RWPE1 (cell line): Measurements from ENCODE around the gene ABHD17C.
A peak's percentile ranks its signal among the peaks of the same experiment; 100 is the strongest.

Source experiments
- CTCF ChIA-PET: fragments of 350-600 bp; sonication (Branson Sonifier 250); formaldehyde crosslinking; extraction: SDS; loops from one replicate; lab custom pipeline; 2021; lab: Yijun Ruan, JAX
- POLR2A ChIA-PET: fragments of 400-600 bp; formaldehyde crosslinking; extraction: SDS; loops from one replicate; lab custom pipeline; 2020; ENCODE audit warnings: antibody characterized with exemption; ENCODE audit not compliant: low non-redundant PET; lab: Yijun Ruan, JAX
- DNase-seq: peaks from one replicate; pipeline ENCODE4 v3.0.0; 2012; ENCODE audit warnings: low spot score
- H3K27ac ChIP-seq: fragments of 450-650 bp; 2 replicates; pipeline ENCODE4 v1.5.1; 2017
- TF ChIP-seq, protein P1 (sequence below): fragments of 450-650 bp; conservative IDR thresholded peaks from 2 replicates; pipeline ENCODE4 v1.5.1; 2017; ENCODE audit warnings: low read depth, mild to moderate bottlenecking

ABHD17C gene

DNA sequence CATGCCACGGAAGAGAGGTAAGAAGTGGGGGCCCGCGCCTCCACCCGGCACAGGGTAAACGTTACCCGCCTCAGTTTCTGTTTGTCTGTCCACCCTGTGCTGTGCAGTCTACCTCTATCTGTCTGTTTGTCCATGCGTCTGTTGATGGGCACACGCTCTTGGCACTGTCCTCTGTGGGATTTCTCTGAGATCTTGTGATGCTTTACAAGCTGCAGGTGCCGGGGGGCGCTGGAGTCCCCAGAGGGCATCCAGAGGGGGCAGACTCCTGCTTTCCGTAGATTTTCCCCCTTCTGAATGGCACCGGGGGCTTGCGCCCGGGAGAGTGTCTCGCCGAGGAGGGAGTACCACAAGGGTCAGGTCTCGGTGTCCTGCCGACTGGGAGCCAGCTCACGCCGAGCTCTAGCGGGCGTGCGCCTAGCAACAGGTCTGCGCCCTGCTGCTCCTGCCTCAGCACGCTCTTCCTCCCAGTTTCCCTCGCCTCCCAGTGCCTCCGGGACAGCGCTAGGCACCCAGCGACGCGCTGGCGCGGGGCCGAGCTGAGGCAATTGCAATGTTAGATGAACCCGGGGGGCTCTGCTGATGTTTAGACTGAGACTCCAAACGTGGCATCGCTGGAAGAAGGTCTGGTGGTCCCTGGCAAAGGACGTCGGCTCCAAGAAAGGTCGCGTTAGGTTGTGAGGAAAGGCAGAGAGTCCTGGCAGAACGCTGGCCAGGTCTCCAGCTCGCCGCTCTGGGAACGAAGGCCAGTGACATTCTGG is 84.7 kb downstream of the ABHD17C start:
- POLR2A ChIA-PET: interaction anchor here (0.6 kb wide), 1 partner anchor 85 kb away, joined by 3 read pairs; the partner anchor contains the start of gene ABHD17C
- CTCF ChIA-PET: interaction anchor here (0.6 to 3.4 kb wide), 24 partner anchors 10 to 746 kb away, joined by 3 to 30 read pairs (median 4); partner anchors contain the start of gene ABHD17C
- TF ChIP-seq, protein P1, sequence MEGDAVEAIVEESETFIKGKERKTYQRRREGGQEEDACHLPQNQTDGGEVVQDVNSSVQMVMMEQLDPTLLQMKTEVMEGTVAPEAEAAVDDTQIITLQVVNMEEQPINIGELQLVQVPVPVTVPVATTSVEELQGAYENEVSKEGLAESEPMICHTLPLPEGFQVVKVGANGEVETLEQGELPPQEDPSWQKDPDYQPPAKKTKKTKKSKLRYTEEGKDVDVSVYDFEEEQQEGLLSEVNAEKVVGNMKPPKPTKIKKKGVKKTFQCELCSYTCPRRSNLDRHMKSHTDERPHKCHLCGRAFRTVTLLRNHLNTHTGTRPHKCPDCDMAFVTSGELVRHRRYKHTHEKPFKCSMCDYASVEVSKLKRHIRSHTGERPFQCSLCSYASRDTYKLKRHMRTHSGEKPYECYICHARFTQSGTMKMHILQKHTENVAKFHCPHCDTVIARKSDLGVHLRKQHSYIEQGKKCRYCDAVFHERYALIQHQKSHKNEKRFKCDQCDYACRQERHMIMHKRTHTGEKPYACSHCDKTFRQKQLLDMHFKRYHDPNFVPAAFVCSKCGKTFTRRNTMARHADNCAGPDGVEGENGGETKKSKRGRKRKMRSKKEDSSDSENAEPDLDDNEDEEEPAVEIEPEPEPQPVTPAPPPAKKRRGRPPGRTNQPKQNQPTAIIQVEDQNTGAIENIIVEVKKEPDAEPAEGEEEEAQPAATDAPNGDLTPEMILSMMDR: no peak
- H3K27ac ChIP-seq: no peak overlapping the region
- peak; percentile 70 for DNase-seq

DNA sequence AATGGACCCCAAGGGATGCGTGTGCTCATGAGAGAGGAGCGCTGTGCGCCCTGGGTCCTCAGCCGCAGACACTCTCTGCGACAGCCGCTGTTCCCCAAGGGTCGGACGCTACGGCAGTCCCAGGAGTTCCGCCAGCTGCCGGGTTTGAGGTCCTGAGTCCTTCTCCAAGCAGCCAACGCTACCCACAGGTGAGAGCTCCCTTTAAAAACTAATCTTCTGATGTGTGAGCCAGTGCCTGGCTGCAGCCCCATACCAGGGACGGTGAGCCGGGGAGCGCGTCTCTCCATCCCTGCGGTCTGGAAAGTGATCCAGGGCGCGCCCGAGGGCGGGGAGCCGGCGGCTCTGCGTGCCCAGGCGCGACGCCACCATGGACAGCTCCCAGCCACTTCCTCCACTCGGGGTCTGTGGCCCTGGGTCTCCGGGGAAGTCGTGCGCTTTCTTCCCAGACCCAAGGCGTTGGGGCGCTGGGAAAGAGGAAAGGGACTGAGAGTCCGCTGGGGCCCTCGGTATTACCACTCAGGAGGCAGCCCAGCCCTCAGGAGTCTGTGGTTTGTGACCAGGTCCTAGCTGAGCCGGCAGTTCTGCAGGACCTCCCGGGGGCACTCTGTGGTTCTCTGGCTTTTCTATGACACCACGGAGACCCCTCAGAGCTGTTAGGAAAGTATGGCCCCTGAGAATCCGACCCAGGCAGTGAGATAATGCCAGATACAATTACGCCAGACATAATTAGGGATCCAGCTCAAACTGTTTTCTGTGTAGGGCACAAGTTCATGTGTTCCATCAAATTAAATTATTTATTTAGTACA is 85.5 kb downstream of the ABHD17C start:
- peak; percentile 75 for DNase-seq
- POLR2A ChIA-PET: no interaction called here
- CTCF ChIA-PET: interaction anchor here (0.6 to 2.9 kb wide), 7 partner anchors 12 to 486 kb away, joined by 3 to 30 read pairs (median 5); no protein-coding TSS in a partner anchor
- no peak overlapping the region for H3K27ac ChIP-seq
- TF ChIP-seq, protein P1: no peak

DNA sequence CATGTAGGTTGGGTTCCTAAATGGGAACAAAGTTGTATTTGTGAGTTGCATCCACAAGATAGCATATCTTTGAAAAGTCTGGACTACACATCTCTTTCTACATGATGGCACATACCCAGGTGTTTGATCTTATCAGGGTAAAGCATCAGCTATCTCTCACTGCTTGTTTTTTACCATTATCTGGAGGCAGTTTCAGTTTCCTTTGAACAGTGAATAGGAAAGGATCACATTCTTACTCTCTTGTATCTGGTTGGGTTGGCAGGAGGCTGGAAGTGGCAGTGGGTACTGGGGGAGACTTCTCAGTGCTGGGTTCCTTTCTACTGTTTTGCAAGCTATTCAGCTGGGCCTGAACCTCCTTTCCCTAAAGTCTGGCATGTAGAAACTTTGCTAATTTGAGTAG is 88.2 kb downstream of the ABHD17C start:
- TF ChIP-seq, protein P1: no peak
- CTCF ChIA-PET: interaction anchor here (2.8 kb wide), 1 partner anchor 187 kb away, joined by 8 read pairs; no protein-coding TSS in a partner anchor
- H3K27ac ChIP-seq: no peak overlapping the region
- DNase-seq: no peak
- POLR2A ChIA-PET: no interaction called here

DNA sequence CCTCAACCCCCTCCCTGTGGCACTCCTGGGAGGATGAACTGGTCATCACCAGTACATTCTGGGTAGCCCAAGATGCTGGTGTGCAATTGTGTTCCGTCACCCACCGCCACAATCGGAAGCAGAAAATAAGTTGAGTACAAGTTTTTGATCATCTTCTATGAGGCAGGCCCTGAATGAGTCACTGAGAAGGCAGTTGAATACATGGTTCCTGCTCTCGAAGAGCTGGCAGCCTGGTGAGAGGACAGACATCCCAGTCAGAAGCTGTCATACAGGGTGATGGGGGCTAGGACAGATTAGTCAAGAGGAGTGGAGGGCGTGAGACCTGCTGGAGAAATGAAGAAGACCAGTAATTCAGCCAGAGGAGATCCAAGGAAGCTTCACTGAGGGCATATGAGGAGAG is 90.2 kb downstream of the ABHD17C start:
- ChIA-PET CTCF (interaction anchor here (0.6 to 1.5 kb wide), 5 partner anchors 9 to 330 kb away, joined by 3 to 5 read pairs (median 4); no protein-coding TSS in a partner anchor), POLR2A (no interaction called here)
- no peak overlapping the region for H3K27ac ChIP-seq
- TF ChIP-seq, protein P1: no peak
- no peak for DNase-seq

DNA sequence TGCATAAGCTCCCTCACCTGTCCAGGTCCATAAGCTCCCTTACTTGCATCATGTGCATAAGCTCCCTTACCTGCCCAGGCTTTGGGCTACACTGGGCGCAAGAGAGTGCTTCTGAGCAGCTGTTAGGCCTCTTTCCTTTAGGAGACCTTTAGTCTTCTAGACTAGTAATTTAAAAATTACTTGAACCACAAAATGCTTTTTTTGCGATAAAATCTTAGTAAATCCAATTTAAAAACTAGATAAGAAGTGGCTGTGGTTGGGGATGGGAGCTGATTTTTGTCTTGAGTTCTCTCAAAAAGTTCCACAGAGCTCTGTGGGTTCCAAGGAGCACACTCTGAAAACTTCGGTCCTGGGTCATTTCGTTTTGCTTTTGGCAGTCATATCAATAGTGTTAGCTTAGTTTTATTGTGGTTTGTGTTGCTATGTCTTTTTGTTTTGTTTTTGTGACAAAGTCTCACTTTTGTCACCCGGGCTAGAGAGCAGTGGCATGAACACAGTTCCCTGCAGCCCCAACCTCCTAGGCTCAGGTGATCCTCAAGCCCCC is 90.8 kb downstream of the ABHD17C start:
- ChIA-PET POLR2A (no interaction called here), CTCF (interaction anchor here (0.6 to 1.5 kb wide), 5 partner anchors 10 to 330 kb away, joined by 3 to 5 read pairs (median 4); no protein-coding TSS in a partner anchor)
- H3K27ac ChIP-seq: no peak overlapping the region
- TF ChIP-seq, protein P1: no peak
- DNase-seq: no peak

DNA sequence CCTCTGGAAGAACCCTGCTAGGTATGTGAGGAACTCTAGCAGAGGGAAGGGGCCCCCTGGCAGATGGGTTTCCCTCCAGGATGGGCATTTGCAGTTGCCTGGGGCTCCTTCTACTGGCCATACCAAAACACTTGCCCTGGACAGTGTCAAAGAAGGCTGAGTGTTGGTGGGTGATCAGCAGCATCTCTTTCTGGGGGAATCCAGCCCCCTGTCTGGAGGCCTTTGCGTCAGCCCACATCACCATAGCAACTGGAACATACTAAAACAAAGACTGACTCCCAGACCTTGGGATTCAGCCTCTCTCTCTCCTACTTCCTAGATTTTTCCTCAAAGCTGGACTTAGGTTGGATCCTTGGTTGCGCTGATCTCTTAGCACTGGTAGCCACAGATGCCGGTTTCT is 92.2 kb downstream of the ABHD17C start:
- no peak for DNase-seq
- no peak overlapping the region for H3K27ac ChIP-seq
- ChIA-PET CTCF (interaction anchor here (0.5 kb wide), 1 partner anchor 170 kb away, joined by 3 read pairs; no protein-coding TSS in a partner anchor), POLR2A (no interaction called here)
- TF ChIP-seq, protein P1: no peak
